ENCODE data around the gene WIF1.

WIF1 gene

GRCh38 chr12:65152596-65152995 is 31.5 kb upstream of the WIF1 start:
- in situ Hi-C loops (cut with HindIII; ENCODE audit: low pct_ligation_motif_present, low sequenced_read_pairs): no loop called here
- Histone ChIP-seq H3K4me3 (ENCODE audit: low read depth, low read length) (no peak overlapping the region), H3K36me3 (replicated peaks) (no peaks in the 10 kb centered on the region), H3K27me3 (replicated peaks) (no peaks in the 10 kb centered on the region), H3K27ac (no peak overlapping the region)
- TF ChIP-seq, protein P1, sequence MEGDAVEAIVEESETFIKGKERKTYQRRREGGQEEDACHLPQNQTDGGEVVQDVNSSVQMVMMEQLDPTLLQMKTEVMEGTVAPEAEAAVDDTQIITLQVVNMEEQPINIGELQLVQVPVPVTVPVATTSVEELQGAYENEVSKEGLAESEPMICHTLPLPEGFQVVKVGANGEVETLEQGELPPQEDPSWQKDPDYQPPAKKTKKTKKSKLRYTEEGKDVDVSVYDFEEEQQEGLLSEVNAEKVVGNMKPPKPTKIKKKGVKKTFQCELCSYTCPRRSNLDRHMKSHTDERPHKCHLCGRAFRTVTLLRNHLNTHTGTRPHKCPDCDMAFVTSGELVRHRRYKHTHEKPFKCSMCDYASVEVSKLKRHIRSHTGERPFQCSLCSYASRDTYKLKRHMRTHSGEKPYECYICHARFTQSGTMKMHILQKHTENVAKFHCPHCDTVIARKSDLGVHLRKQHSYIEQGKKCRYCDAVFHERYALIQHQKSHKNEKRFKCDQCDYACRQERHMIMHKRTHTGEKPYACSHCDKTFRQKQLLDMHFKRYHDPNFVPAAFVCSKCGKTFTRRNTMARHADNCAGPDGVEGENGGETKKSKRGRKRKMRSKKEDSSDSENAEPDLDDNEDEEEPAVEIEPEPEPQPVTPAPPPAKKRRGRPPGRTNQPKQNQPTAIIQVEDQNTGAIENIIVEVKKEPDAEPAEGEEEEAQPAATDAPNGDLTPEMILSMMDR (IDR thresholded peaks at IDR 0.05; ENCODE audit: low read depth, low read length, missing control alignments): no peak
- DNase-seq: no peak

- no peaks in the 10 kb centered on the region for H3K27me3 ChIP-seq (replicated peaks)
- no peak overlapping the region for H3K27ac ChIP-seq
- no peak for DNase-seq
- H3K4me3 ChIP-seq (ENCODE audit: low read depth, low read length): no peak overlapping the region
- TF ChIP-seq, protein P1 (IDR thresholded peaks at IDR 0.05; ENCODE audit: low read depth, low read length, missing control alignments): no peak
- no peaks in the 10 kb centered on the region for H3K36me3 ChIP-seq (replicated peaks)
- in situ Hi-C loops (cut with HindIII; ENCODE audit: low pct_ligation_motif_present, low sequenced_read_pairs): no loop called here
Observed at GRCh38 chr12:65152012-65152411, 30.9 kb upstream of the WIF1 start.

GRCh38 chr12:65147312-65147905 is 26.3 kb upstream of the WIF1 start:
- H3K27me3 ChIP-seq (replicated peaks): peaks cover 23% of the 10 kb centered on the region
- H3K27ac ChIP-seq: no peak overlapping the region
- no peak overlapping the region for H3K4me3 ChIP-seq (ENCODE audit: low read depth, low read length)
- no peaks in the 10 kb centered on the region for H3K36me3 ChIP-seq (replicated peaks)
- DNase-seq: no peak
- TF ChIP-seq, protein P1 (IDR thresholded peaks at IDR 0.05; ENCODE audit: low read depth, low read length, missing control alignments): no peak
- in situ Hi-C loops (cut with HindIII; ENCODE audit: low pct_ligation_motif_present, low sequenced_read_pairs): no loop called here

DNA sequence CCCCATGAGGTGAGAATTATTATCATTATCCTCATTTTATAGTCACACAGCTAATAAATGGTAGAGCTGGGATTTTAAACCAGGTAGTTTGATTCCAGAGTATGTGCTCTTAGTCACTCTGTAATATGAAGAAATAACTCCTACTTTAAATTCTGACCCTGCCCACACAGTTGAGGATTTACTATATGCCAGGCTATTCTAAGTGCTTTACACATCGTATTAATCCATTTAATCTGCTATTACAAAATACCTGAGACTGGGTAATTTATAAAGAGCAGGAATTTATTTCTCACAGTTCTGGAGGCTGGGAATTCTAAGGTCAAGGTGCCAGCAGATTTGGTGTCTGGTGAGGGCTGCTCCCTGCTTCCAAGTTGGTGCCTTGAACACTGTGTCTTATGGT is 19.6 kb upstream of the WIF1 start:
- Histone ChIP-seq H3K4me3 (ENCODE audit: low read depth, low read length) (no peak overlapping the region), H3K27ac (no peak overlapping the region), H3K36me3 (replicated peaks) (no peaks in the 10 kb centered on the region), H3K27me3 (replicated peaks) (peaks cover 39% of the 10 kb centered on the region)
- in situ Hi-C loops (cut with HindIII; ENCODE audit: low pct_ligation_motif_present, low sequenced_read_pairs): no loop called here
- TF ChIP-seq, protein P1 (IDR thresholded peaks at IDR 0.05; ENCODE audit: low read depth, low read length, missing control alignments): no peak
- DNase-seq: no peak

DNA sequence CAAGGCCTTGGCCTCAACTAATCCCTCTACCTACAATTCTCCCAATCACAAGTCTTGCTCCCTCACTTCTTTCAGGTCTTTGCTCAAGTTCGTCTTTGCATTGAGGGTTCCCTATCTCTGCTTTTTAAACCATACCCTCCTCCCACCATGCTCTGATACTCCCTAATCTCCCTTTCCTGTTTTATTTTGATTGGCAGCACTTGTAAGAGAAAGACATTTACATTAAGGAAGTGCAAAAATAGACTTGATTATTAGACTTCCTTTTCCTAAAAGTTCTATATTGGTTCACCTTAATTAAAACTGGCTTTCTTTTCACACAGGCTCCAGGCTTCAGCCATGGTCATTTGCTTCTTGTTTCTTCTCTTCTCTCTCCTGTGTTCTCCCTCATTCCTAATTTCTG is 18.3 kb upstream of the WIF1 start:
- Histone ChIP-seq H3K36me3 (replicated peaks) (no peaks in the 10 kb centered on the region), H3K4me3 (ENCODE audit: low read depth, low read length) (no peak overlapping the region), H3K27me3 (replicated peaks) (peaks cover 29% of the 10 kb centered on the region), H3K27ac (no peak overlapping the region)
- in situ Hi-C loops (cut with HindIII; ENCODE audit: low pct_ligation_motif_present, low sequenced_read_pairs): no loop called here
- TF ChIP-seq, protein P1 (IDR thresholded peaks at IDR 0.05; ENCODE audit: low read depth, low read length, missing control alignments): no peak
- DNase-seq: no peak

DNA sequence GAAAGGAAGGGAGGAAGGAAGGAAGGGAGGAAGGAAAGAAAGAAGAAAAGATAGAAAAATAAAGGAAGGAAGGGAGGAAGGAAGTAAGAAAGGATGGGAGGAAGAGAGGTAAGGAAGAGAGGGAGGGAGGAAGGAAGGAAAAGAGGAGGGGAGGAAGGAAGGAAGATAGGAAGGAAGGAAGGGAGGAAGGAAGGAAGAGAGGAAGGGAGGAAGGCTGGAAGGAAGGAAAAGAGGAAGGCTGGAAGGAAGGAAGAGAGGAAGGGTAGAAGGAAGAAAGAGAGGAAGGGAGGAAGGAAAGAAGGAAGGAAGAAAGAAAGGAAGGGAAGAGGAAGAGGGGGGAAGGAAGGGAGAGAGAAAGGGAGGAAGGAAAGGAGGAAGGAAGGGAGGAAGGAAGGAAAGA is 12.8 kb upstream of the WIF1 start:
- in situ Hi-C loops (cut with HindIII; ENCODE audit: low pct_ligation_motif_present, low sequenced_read_pairs): no loop called here
- TF ChIP-seq, protein P1 (IDR thresholded peaks at IDR 0.05; ENCODE audit: low read depth, low read length, missing control alignments): no peak
- no peak overlapping the region for H3K4me3 ChIP-seq (ENCODE audit: low read depth, low read length)
- H3K36me3 ChIP-seq (replicated peaks): no peaks in the 10 kb centered on the region
- H3K27me3 ChIP-seq (replicated peaks): peaks cover 12% of the 10 kb centered on the region
- no peak for DNase-seq
- H3K27ac ChIP-seq: no peak overlapping the region

Data from brain microvascular endothelial cell (primary cell).